Measurements from ENCODE around the gene CCNG2.

DNA sequence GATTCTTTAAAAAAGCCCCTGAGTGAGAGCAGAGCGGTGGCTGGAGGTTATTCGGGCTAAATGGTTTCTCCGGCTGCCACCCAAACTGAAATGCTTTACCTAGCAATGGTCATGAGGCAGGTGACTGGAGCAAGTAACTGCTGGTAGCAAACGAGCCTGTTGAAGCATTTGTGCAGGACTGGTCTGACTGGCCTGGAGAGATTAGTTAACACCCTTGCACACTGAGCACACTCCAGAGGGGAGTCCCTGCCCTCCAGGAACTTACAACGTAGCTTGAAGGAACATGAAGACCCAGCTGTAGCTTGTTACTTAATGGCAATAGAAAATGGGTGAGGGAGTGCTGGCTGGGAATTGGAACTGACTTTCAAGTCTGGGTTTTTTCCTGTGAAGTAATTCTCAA, 40.4 kb downstream of the CCNG2 start:
- no peak for TF ChIP-seq RCOR1 (IDR thresholded peaks at IDR 0.05; ENCODE audit: insufficient replicate concordance, low read length)
- TF ChIP-seq, protein P1, sequence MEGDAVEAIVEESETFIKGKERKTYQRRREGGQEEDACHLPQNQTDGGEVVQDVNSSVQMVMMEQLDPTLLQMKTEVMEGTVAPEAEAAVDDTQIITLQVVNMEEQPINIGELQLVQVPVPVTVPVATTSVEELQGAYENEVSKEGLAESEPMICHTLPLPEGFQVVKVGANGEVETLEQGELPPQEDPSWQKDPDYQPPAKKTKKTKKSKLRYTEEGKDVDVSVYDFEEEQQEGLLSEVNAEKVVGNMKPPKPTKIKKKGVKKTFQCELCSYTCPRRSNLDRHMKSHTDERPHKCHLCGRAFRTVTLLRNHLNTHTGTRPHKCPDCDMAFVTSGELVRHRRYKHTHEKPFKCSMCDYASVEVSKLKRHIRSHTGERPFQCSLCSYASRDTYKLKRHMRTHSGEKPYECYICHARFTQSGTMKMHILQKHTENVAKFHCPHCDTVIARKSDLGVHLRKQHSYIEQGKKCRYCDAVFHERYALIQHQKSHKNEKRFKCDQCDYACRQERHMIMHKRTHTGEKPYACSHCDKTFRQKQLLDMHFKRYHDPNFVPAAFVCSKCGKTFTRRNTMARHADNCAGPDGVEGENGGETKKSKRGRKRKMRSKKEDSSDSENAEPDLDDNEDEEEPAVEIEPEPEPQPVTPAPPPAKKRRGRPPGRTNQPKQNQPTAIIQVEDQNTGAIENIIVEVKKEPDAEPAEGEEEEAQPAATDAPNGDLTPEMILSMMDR (conservative IDR thresholded peaks at IDR 0.05; ENCODE audit: low read depth, low read length): no peak
- no peak for TF ChIP-seq MXI1 (IDR thresholded peaks at IDR 0.05; ENCODE audit: borderline replicate concordance, low read depth, low read length)
- TF ChIP-seq CEBPB (IDR thresholded peaks at IDR 0.05; ENCODE audit: low read depth, low read length): no peak
- TF ChIP-seq USF2 (IDR thresholded peaks at IDR 0.05; ENCODE audit: low read depth, low read length): no peak
- no peak for TF ChIP-seq RAD21 (IDR thresholded peaks at IDR 0.05; ENCODE audit: low read length)
- no peak for TF ChIP-seq ELK1 (IDR thresholded peaks at IDR 0.05; ENCODE audit: borderline replicate concordance, low read depth, low read length)
- TF ChIP-seq CHD1 (IDR thresholded peaks at IDR 0.05; ENCODE audit: low read depth, low read length): no peak
- TF ChIP-seq MAFK (IDR thresholded peaks at IDR 0.05; ENCODE audit: low read depth, low read length): no peak
- no peak for TF ChIP-seq POLR2A (IDR thresholded peaks at IDR 0.05; ENCODE audit: low read depth, low read length)
- no peak for TF ChIP-seq SMC3 (IDR thresholded peaks at IDR 0.05; ENCODE audit: low read depth, low read length)
- TF ChIP-seq BHLHE40 (IDR thresholded peaks at IDR 0.05; ENCODE audit: low read depth, low read length): no peak

All from IMR-90 (cell line).